HuH-7.5 (cell line): ENCODE data around the gene SLC4A1AP.

Experiments used
- DNase-seq: peaks from one replicate; pipeline ENCODE4 v3.0.0; 2011; ENCODE audit warnings: low spot score

The SLC4A1AP gene

DNA sequence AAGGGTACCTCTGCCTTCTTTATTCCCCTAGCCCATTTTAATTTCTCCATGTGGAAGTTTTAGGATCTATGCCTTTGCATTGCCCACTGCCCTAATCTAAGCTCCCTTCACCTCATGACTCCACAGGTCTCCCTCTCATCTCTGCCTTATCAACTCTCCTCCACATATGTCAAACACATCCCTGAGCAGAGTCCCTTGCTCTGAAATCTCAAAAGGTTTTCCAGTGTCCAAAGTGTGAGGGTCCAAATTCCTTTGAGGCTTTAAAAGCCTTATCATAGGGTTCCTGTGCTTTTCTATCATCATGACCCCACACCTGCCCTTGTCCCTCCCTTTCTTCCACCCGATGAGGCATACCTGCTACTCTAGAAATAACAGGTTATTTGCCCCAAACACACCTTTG lies 38.6 kb downstream of the SLC4A1AP start:
- no peak for DNase-seq

DNA sequence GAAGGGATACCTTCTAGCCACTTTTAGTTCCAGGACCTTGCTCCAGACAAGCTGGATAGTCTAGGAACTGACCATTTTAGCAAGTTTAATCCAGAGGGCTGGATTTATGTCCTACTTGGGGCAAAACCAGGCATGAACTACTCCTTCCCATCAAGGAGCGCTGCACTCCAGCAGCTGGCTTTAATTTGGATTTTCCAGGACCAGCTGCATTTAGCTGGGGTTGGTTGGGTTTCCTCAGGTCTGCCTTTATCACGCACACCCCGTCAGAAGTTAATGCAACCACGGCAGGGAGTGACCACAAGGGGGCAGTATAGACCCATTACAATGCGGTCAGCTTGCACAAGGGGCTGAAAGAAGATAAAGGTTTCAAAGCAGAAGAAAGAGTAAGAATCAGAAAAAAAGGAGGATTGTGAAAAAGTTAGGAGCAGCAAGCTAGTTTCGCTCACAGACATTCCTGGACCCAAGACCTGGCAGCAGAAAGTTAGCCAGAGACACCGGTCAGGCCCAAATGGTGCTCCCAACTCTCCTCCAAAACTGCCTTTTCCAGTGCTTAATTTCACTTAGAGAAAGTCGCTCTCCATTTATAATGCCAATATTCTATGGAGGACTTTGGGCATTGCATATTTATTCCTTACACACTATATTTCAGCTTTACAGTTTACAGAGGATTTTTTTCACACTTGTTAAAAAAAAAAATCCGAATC lies 40.1 kb downstream of the SLC4A1AP start:
- peak; percentile 59 for DNase-seq

DNA sequence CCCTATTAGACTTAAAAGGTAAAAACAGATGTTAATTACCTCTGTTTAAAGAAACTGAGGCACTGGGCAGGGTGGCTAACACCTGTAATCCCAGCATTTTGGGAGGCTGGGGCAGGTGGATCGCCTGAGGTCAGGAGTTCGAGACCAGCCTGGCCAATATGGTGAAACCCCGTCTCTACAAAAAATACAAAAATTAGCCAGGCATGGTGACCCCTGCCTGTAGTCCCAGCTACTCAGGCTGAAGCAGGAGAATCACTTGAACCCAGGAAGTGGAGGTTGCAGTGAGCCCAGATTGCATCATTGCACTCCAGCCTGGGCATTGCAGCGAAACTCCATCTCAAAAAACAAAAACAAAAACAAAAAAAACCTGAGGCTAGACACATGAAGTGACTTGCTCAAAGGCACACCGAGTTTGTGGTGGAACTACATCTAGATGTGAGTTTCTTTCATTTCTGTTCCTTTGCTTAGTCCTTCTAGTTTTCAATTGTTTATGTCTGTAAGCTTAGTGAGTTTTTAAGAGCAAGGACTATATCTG lies 40.7 kb downstream of the SLC4A1AP start:
- no peak for DNase-seq

DNA sequence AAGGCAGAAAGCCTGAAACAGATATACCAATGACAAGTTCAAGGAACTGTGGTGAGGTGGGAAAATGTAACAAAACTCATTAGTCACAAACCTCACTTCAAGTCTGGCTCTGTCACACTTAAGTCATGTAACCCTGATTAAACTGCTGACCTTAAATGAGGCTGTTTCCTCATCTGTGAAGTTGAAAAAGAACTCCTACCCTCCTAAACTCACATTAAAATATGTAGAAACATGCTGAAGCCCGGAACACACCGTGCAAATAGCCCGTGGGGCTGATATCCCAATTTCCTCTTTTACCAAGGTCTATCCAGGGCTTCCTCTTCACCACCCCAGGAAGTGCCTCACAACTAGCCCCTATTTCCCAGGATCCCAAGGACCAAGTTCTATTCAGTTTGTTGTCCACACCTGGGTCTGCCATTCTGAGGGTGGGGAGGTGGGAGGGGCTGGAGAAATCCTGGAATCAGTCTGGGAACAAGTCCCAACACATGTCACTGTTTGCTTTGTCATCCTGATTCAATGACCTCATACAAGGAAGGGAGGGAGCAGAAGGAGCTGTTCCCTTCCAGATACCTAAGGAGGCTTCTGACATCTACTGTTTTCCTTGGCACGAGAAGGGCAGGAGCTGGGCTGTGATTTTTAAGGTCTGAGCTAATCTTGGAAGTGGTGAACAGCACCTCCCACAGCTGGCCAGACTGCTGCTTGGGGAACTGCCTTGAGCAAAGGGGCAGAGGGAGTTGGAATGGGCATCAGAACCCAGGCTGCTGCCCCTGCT lies 42.3 kb downstream of the SLC4A1AP start:
- DNase-seq, result no peak

DNA sequence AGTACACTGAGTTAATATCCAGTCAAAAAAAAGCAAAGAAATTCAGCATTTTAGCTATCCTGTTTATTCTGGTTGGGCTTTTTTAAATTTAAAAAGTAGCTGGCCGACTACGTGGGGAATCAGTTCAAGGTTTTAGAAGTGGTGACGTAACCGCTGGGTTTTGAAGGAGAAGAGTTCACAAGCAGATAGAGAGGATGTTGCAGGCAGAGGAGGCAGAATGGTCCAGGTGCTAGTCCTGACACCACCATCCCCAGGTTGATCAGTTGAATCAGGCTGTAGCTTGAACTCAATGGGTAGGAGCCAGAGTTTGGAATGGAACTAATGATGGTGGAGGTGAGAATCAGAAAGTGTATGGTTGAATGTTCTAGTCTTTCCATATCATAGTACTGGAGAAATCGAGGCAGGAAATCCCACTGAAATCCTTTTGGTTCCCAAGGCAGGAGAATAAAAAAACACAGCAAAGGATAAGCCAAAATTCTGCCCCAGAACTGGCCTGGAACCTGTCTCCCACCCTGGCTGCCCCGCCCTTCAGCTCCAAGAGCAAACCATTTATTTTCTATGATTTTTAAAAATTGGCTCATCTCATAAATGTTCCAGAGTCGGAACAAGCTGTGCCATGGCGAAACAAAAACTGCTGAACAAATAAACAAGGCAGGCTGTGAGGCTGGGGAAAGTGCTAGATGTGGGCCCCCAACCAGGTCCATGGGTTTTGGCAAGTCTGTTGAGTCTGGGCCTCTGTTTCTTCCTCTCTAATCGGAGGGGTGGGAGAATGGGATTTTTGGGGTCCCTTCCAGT lies 44.0 kb downstream of the SLC4A1AP start:
- DNase-seq, result no peak

DNA sequence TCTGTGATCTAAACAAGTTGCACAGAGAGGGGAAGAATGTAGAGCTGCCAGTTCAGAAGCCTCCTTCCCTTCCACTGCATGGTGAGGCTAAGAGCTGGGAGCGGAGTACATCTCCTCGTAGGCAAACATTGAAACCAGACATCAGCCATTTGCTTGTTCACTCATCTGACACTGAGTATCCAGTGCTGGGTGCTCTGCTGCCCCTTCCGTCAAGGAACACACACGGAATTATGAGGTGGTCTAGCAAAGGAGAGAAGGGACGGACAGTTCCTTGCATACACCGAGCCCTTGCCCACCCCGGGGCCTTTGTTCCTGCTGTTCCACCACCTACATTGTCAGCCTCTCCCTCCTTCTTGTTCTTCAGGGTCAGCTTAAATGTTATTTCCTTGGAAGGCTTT lies 44.6 kb downstream of the SLC4A1AP start:
- DNase-seq, result no peak

DNA sequence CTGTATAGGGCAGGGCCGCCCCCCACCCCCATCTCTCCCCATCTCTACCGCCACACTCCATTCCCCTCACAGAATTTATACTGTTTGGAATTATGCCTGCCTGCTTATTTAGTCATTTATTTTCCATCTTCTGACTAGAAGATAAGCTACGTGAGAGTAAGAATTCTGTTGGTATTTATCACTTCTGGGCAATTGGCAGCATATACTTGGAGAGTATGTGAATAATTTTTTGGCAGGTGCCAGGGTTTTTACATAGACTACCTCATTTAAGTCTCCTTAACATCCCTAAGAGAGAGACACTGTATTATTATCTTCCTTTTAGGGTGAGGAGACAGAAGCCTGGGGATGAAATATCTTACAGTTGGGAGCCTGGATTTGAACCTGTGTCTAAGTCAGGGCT lies 45.0 kb downstream of the SLC4A1AP start:
- no peak for DNase-seq

DNA sequence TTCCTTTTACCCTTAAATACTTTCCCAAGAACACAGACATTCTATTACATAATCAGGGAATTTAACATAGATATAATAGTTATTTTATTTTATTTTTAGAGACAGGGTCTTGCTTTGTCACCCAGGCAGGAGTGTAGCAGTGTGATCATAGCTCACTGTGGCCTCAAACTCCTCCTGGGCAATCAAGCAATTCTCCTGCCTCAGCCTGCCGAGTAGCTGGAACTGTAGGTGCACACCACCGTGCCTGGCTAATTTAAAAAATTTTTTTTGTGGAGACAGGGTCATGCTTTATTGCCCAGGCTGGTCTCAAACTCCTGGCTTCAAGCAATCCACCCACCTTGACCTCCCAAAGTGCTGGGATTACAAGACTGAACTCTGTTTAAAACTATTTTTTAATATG lies 45.6 kb downstream of the SLC4A1AP start:
- no peak for DNase-seq

DNA sequence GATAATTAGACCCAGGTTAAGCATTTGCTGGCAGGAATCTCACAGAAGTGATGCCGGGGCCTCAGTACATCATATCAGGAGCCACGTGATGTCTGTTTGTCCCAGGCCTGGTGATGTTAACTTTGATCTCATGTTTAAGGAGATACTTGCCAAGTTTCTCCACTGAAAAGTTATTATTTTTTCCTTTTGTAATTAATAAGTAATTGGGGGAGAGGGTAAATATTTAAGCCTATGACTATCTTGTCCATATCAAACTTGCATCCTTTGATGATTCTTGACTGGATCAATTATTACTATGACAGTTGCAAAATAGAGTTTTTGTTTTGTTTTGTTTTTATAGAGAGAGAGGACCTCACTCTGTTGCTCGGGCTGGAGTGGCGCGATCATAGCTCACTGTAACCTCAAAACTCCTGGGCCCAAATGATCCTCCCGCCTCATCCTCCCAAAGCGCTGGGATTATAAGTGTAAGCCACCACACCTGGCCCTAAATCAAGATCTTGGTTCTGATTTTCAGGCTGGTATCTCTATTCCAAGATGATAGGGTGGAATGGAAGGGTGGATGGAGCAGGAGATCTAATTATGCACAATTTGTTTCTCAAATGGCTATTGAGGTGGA lies 46.4 kb downstream of the SLC4A1AP start:
- DNase-seq, result no peak

DNA sequence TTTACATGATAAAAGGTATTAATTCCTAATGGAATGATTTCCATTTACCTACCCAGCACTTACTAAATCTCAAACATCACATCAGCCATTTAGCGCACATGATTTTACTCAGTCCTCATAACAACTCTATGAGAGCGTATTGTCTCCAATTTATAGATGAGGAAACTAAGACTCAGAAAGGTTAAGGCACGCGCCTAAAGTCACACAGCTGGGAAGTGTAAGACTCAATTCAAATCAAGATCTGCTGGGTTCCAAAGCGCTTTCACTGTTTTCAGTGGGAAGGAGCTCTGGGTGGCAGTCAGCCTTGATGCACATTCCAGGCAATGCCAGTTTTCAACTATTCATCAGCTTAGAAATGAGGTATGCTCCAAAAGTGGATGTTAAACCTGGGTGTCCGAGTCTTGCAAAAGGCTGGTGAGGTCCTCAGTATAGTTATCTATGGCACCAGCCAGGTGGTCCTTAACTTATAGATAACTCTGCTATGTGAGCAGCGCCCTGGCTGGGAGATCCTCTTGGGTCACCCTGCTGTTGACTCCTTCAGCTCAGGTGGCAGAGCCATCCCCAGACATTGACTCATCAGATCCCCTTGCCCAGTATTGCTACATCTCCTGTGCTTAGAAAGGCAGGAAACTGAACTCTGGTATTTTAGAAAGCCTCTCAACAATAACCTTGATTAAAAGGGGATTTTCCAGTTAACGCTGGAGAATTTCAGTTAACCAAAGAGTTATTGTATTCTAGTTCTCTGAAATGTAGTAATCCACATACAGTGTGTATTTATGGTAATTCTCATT lies 47.1 kb downstream of the SLC4A1AP start:
- no peak for DNase-seq

DNA sequence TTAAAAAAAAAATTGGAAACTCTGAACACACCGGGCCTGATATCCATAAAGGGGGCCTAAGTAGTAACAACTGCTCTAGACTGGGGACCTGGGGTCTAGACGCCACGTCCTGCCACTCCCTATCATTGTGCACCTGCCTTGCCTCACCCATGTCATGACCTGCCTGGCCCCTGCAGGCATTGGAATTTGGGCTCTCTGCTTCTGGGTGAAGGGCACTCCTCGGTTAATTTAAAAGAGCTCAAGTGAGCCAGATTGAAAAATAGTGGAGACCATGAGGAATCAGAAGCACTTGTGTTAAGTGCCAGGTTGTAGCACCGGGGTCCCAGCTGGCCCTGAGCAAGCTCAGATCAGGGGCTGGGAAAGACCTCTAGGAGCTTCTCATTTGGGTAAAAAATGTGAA lies 48.1 kb downstream of the SLC4A1AP start:
- no peak for DNase-seq

DNA sequence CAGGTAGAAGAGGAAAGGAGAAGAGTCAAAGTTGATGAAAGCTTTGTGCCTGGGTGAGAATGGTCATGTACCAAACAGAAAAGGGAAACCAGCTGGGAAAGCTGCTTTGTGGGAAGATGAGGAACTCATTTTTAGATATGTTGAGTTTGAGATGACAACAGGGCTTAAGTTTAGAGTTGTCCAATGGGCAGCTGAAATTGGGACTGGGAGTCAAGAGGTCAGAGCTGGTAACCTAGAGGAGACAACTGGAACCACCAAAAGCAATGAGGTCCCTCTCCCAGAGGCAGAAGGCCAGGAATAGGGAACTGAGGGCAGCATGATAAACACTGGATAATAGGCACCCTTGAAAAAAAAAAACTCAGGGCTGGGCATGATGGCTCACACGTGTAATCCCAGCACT lies 48.8 kb downstream of the SLC4A1AP start:
- DNase-seq, result no peak

DNA sequence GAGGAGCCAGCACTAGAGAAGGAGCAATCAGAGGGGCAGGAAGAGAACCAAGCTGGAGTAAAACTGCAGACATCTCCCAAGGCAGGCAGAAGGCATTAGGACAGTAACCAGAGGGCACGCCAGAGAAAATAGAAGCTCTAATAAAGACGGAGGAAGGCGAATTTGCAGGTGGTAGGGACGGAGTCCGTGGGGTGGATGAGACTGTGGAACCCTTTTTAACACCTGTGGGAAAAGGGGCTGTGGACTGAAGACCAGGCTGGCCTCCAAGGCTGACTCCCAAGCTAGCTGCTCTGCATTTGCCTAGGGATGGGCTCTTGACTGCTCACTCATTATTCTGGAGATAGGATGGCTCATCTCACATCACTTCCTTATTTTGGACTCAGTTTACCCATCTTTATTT lies 49.5 kb downstream of the SLC4A1AP start:
- no peak for DNase-seq

DNA sequence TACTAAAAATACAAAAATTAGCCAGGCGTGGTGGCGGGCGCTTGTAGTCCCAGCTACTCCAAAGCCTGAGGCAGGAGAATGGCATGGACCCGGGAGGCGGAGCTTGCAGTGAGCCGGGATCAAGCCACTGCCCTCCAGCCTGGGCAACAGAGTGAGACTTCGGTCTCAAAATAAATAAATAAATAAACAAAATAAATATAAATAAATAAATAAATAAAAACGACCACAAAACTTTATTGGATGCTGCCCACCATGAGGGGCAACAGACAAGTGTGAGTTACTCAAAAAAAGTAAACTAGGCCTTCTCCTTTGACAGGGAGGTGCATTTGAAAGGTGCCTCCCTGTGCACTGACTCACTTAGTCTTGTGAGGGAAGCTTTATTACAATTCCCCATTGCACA lies 50.4 kb downstream of the SLC4A1AP start:
- no peak for DNase-seq

DNA sequence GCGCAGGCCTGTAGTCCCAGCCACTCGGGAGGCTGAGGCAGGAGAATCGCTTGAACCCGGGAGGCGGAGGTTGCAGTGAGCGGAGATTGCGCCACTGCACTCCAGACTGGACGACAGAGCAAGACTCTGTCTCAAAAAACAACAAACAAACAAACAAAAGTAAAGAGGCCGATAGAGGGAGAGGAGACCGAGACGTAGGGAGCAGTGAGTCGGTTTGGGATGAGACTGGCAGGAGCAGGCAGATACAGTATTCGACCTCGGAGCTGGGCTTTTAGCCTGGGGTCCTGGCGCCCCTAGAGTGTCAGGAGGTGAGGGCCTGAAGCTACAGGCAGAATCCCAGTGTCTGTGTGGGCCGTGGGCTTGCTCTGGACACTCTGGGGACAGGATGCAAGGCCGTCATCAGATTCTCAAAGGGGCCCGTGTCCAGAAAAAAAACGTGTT lies 51.2 kb downstream of the SLC4A1AP start:
- no peak for DNase-seq

DNA sequence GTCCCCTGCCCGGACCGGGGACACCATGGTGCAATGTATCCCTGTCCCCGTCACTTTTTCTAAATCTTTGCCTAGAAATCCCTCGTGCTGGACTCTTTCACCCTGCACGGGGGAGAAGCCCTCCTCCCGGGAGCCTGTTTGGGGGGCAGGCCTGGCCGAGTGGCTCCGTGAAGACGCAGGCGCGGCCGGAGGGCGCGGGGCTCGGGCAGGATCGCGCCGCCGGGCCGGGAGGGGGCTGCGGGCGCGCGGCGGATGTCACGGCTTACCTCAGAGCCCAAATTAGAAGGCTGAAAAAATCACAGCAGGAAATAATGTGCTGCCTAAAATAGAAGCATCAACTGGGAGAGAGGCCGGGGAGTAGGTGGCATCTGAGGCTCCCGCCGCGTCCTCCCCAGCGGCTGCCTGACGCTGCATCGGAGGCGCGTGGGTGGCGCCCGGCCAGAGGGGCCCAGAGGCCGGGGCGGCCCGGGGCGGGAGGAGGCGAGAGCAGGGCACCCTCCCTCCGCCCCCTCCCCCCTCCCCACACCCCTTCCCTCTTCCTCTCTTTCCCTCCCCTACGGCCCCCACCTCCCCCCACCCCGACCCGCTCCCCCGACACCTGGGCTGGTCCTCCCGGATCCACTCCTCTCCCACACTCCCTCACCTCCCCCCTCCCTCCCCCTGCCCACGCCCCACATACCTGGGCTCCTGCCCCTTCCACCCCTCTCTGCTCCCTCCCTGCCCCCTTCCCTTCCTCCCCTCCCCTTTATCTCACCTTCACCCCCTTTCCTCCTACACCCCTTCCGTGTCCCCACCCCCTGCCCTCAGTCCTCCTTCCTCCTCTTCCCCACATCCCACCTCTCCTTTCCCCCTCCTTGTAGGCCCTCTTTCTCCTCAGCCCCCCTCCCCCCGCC lies 51.9 kb downstream of the SLC4A1AP start:
- no peak for DNase-seq

DNA sequence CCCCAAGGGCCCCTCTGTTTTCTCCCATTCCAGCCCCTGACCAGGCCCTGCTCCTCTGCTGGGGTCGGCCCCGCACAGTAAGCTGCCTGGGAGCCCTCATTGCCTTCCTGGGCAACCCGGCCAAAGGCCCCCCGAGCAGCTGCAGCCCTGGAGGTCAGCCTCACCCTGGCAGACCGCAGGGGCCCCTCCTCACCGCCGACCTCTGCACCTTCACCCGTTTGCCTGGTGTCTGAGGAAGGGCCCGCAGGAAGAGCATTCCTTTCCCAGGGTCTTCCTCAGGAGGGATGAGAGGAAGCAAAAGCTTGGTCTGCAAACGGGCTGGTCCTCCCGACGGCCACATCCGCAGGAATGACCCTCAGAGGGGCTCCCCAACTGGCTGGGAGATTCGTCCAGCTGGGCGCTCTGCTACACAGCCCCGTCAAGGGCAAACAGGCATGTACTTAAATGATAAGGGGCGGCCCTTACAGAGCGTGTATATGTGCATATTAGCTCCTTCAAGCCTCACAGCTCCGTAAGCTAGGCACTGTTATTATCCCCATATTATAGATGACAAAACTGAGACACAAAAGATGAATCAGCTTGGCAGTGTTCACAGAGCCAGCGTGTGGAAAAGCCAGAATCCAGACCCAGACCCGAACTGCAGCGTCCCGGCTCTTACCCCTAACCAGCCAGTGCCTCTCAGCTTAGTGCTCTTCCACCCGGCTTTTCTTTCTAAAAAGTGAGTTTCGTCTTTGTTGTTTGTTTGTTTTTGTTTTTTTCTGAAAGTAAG lies 52.8 kb downstream of the SLC4A1AP start:
- no peak for DNase-seq

DNA sequence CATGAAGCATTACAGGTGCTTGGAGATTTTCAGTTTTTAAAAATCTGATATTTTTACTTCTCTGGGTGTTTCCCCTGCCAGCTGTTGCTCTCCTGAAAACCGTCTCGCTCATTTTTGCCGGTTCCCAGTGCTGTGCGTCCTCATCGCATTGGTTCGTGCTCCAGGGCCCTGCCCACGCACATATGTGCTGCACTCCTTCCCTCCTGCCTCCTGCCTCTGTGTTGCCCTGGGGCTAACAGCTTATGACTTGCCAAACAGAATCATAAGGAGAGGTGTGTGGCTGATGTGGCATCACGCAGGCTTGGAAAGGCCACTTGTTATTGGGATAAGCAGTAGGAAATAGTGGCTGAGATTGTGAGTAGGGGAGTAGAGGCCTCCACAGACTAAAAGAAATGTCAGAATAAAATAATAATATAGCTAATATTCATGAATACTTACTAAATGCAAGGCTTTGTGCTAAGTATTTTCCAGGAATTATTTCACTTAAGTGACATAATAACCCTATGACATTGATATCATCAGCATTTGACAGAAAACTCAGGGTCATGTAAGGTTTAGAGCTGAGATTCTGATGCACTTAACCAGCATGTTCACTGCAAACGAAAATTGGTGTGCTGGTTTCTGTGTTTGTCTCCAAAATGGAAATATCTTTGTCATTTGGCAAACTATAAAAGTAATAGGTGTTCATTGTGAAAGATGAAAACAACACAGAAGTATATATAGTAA lies 53.5 kb downstream of the SLC4A1AP start:
- DNase-seq, result no peak

DNA sequence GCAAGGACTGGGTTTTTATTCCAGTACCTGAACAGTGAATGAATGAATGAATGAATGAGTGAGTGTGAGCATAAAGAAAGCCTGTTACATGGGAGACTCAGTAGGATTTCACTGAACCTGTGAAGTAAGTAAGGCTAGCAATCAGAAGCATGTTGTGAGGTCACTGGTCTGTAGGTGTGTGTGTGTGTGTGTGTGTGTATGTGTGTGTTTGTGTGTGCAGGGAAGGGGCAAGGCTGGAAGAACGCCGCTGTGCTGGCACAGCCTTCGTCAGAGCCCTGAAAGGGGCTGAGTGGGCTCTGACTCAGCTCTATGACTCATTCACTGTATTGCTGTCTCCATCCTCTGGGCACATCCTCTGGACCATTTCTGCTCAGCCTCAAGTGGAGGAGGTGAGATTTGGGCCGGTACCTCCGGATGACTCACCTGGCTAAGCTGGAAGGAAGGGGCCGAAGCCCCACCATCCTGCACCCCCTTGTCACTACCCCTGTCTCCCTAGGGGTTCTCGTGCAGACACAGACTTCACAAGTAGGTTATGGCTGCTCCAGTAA lies 56.4 kb downstream of the SLC4A1AP start:
- DNase-seq, result no peak
